Sigmoid colon (tissue), 7 donors: ENCODE results near the gene CCDC8. TPM values are rescaled to one million over a fixed set of nuclear protein-coding genes. Genes with fewer than 3 reads are reported as not detected.

Experiments
- DNase-seq: peaks from one replicate; pipeline ENCODE4 v3.0.0-alpha.2; 2019
- H3K27ac ChIP-seq, 4 donors: fragments of 200-600 bp; sonication (generic); one replicate each; pipeline ENCODE4 v1.5.1; 2016 to 2019; ENCODE audit warnings: mild to moderate bottlenecking in 1 of 4
- H3K27me3 ChIP-seq, 3 donors: fragments of 200-600 bp; sonication (generic); one replicate each; pipeline ENCODE4 v1.5.1; 2019; ENCODE audit warnings: mild to moderate bottlenecking in 1 of 3
- H3K36me3 ChIP-seq, 4 donors: fragments of 200-600 bp; sonication (generic); one replicate each; pipeline ENCODE4 v1.5.1; 2016 to 2019
- H3K4me1 ChIP-seq, 4 donors: fragments of 200-600 bp; sonication (generic); one replicate each; pipeline ENCODE4 v1.5.1; 2017 to 2019
- H3K4me3 ChIP-seq, 4 donors: fragments of 200-600 bp; sonication (generic); one replicate each; pipeline ENCODE4 v1.5.1; 2017 to 2019; ENCODE audit warnings: mild to moderate bottlenecking in 2 of 4, moderate library complexity in 1 of 4
- H3K9me3 ChIP-seq, 4 donors: fragments of 200-600 bp in 3 of 4; sonication (generic) in 3 of 4; one replicate each; pipeline versions ENCODE4 v1.5.1 to v1.6.1; 2013 to 2019
- EP300 ChIP-seq, 4 donors: sonication (generic); formaldehyde crosslinking; IDR thresholded peaks; one replicate each; pipeline ENCODE4 v1.6.1; 2017; ENCODE audit warnings: antibody characterized with exemption in 4 of 4
- POLR2A ChIP-seq, 2 donors: fragments of 450-650 bp; IDR thresholded peaks; one replicate each; pipeline ENCODE4 v1.6.1; 2016; ENCODE audit warnings: antibody characterized with exemption in 2 of 2, mild to moderate bottlenecking in 2 of 2, moderate library complexity in 2 of 2
- POLR2AphosphoS5 ChIP-seq, 4 donors: sonication (generic); formaldehyde crosslinking; IDR thresholded peaks; one replicate each; pipeline ENCODE4 v1.6.1; 2017; ENCODE audit warnings: antibody characterized with exemption in 4 of 4
- WGBS, 2 donors: extraction: QIAGEN DNeasy Blood & Tissue Kit; methylation state at CpG; one replicate each; pipeline ENCODE4 v1.1.7; 2013; 5-methylcytosine and 5-hydroxymethylcytosine counted together
- intact Hi-C: fragments of 100-400 bp; cut with DNase I; formaldehyde crosslinking; loops from one replicate; pipeline ENCODE4 v1.15.1; 2023
- polyA plus RNA-seq, 3 donors: library from polyadenylated mRNA; stranded (reverse); fragments of 200-250 nt; gene quantifications; one replicate each; pipeline ENCODE4 v1.2.3, GENCODE V29; 2013
- total RNA-seq, 4 donors: library from RNA; depleted of rRNA; stranded (reverse); fragments of >200 nt; gene quantifications; one replicate each; pipeline ENCODE4 v1.1.0, GENCODE V29; 2016
- TF ChIP-seq, protein P1 (sequence below), 4 experiments: fragments of 450-650 bp in 3 of 4; fragments of 200-600 bp in 1 of 4; IDR thresholded peaks; one replicate each; pipeline ENCODE4 v1.5.1; 2016 to 2019; ENCODE audit warnings: antibody characterized with exemption in 4 of 4, mild to moderate bottlenecking in 3 of 4, moderate library complexity in 2 of 4
- donor health status: healthy with polysubstance abuse.
- donor health status: Bipolar disorder and iron deficiency.
- donor health status: healthy.

The CCDC8 gene
- total and polyA plus RNA-seq, 7 donors: 0.69 to 6.1 (median 3.5) TPM

DNA sequence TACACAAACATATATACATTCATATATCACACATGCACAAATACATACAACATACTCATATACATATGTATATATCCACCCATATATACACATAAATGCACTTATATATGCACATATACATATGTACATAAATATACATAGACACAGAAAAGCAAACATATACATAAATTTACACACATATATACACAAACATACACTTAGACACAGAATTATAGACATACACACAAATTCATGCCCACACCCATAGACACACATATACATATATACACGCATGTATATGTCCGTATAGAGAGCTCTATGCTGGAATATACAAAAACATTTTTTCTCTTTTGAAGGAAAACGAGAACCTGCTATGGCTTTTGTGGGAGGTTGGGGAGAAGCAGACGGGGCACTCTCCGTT is 37.4 kb upstream of the CCDC8 start:
- Histone ChIP-seq H3K36me3 (no peaks in the 10 kb centered on the region), H3K4me3 (no peak overlapping the region), H3K4me1 (no peaks in the 10 kb centered on the region)

DNA sequence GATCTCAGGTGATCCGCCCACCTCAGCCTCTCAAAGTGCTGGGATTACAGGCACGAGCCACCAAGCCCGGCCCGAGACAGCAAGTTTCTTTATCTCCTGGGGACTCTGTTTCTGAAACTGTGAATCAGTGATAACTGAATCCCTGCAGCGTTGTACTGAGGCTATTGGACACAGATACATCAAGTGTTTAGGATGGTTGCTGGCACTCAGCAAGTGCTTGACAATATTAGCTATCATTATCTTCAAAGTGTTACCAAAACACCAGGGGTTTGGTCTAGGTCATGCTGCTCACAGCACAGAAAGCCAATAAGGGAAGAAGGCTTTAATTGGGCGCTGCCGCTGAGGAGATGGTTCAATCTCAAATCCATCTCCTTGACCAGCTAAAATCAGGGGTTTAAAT is 35.9 kb upstream of the CCDC8 start:
- no peak overlapping the region for H3K4me3 ChIP-seq
- no peaks in the 10 kb centered on the region for H3K36me3 ChIP-seq
- no peaks in the 10 kb centered on the region for H3K9me3 ChIP-seq
- TF ChIP-seq POLR2A (IDR thresholded peaks at IDR 0.05) (no peak), EP300 (IDR thresholded peaks at IDR 0.05) (no peak)
- 62 to 67% methylated on average over 7 of the region's 7 CpGs for WGBS, 2 donors
- no peaks in the 10 kb centered on the region for H3K27me3 ChIP-seq
- H3K27ac ChIP-seq: no peak overlapping the region
- H3K4me1 ChIP-seq: no peaks in the 10 kb centered on the region
- DNase-seq: no peak
- intact Hi-C loops: no loop called here

More for the DNA sequence above, 37.4 kb upstream of the CCDC8 start:
- WGBS, 2 donors: 84 to 86% methylated on average over 5 of the region's 5 CpGs
- intact Hi-C loops: no loop called here
- no peak overlapping the region for H3K27ac ChIP-seq
- no peaks in the 10 kb centered on the region for H3K9me3 ChIP-seq
- no peak for DNase-seq
- H3K27me3 ChIP-seq: no peaks in the 10 kb centered on the region
- TF ChIP-seq EP300 (IDR thresholded peaks at IDR 0.05) (no peak), POLR2A (IDR thresholded peaks at IDR 0.05) (no peak), POLR2AphosphoS5 (IDR thresholded peaks at IDR 0.05) (no peak)
- TF ChIP-seq, protein P1, sequence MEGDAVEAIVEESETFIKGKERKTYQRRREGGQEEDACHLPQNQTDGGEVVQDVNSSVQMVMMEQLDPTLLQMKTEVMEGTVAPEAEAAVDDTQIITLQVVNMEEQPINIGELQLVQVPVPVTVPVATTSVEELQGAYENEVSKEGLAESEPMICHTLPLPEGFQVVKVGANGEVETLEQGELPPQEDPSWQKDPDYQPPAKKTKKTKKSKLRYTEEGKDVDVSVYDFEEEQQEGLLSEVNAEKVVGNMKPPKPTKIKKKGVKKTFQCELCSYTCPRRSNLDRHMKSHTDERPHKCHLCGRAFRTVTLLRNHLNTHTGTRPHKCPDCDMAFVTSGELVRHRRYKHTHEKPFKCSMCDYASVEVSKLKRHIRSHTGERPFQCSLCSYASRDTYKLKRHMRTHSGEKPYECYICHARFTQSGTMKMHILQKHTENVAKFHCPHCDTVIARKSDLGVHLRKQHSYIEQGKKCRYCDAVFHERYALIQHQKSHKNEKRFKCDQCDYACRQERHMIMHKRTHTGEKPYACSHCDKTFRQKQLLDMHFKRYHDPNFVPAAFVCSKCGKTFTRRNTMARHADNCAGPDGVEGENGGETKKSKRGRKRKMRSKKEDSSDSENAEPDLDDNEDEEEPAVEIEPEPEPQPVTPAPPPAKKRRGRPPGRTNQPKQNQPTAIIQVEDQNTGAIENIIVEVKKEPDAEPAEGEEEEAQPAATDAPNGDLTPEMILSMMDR (IDR thresholded peaks at IDR 0.05): no peak

- Histone ChIP-seq H3K4me1 (no peaks in the 10 kb centered on the region), H3K36me3 (no peaks in the 10 kb centered on the region)
These were observed 35.2 kb upstream of the CCDC8 start for GRCh38 chr19:46448601-46449000.

DNA sequence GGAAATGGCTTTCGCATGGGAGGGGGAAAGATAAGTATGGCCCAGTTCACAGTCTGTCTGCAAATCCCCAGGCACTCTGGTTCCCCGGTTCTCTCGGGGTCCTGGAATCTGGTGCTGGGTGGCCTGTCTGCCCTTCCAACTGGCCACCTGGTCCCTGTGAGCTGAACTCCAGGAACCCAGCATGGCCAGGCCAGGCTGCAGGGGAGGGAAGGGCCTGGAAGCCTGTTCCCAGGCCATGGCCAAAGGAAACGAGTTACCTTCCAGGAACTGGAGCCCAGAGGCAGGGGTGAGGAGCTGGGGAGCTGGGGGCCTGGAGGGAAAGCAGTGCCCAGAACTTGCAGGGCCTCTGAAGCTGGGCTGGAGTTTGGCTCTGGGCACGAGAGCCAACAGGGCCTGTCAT is 34.5 kb upstream of the CCDC8 start:
- no peak for TF ChIP-seq POLR2AphosphoS5 (IDR thresholded peaks at IDR 0.05)
- DNase-seq: no peak
- H3K9me3 ChIP-seq: no peaks in the 10 kb centered on the region
- H3K4me1 ChIP-seq: peaks cover 0 to 7% (median 6%) of the 10 kb centered on the region in 4 donors
- no peaks in the 10 kb centered on the region for H3K36me3 ChIP-seq
- H3K4me3 ChIP-seq: no peak overlapping the region
- H3K27ac ChIP-seq: no peak overlapping the region
- intact Hi-C loops: no loop called here
- H3K27me3 ChIP-seq: no peaks in the 10 kb centered on the region
- 67 to 82% methylated on average over 5 of the region's 5 CpGs for WGBS, 2 donors

More at GRCh38 chr19:46448601-46449000, 35.2 kb upstream of the CCDC8 start:
- H3K27me3 ChIP-seq: no peaks in the 10 kb centered on the region
- intact Hi-C loops: no loop called here
- H3K4me3 ChIP-seq: no peak overlapping the region
- no peak overlapping the region for H3K27ac ChIP-seq
- no peaks in the 10 kb centered on the region for H3K9me3 ChIP-seq
- TF ChIP-seq, protein P1 (IDR thresholded peaks at IDR 0.05): no peak
- TF ChIP-seq POLR2AphosphoS5 (IDR thresholded peaks at IDR 0.05) (no peak), EP300 (IDR thresholded peaks at IDR 0.05) (no peak), POLR2A (IDR thresholded peaks at IDR 0.05) (no peak)
- no peak for DNase-seq
- 85 to 95% methylated on average over 10 of the region's 10 CpGs for WGBS, 2 donors

DNA sequence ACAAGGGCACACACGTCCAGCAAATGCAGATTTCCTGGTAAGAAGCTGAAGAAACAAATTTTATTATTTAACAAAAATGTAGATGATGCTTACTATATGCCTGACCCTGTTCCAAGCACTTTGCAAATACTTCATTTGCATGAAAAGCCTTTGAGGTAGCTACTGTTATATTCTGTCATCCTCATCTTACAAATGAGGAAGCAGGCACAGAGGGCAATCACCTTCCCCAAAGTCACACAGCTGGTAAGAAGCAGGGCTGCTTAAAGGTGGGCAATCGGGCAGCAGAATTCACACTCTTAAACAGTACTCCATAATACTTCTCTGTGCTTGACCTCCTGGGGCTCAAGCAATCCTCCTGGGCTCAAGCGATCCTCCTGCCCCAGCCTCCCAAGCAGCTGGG is 33.6 kb upstream of the CCDC8 start:
- H3K4me3 ChIP-seq: no peak overlapping the region
- intact Hi-C loops: no loop called here
- TF ChIP-seq POLR2A (IDR thresholded peaks at IDR 0.05) (no peak), POLR2AphosphoS5 (IDR thresholded peaks at IDR 0.05) (no peak), EP300 (IDR thresholded peaks at IDR 0.05) (no peak)
- TF ChIP-seq, protein P1 (IDR thresholded peaks at IDR 0.05): no peak
- H3K27ac ChIP-seq: no peak overlapping the region
- 42% methylated on average over 3 of the region's 3 CpGs for WGBS, 2 donors
- H3K27me3 ChIP-seq: no peaks in the 10 kb centered on the region
- no peak for DNase-seq
- H3K9me3 ChIP-seq: no peaks in the 10 kb centered on the region
- peaks cover 0 to 14% (median 11%) of the 10 kb centered on the region in 4 donors for H3K4me1 ChIP-seq
- H3K36me3 ChIP-seq: no peaks in the 10 kb centered on the region

- 87 to 90% methylated on average over 15 of the region's 15 CpGs for WGBS, 2 donors
- Histone ChIP-seq H3K27ac (no peak overlapping the region), H3K27me3 (no peaks in the 10 kb centered on the region), H3K4me1 (peaks cover 0 to 15% (median 11%) of the 10 kb centered on the region in 4 donors), H3K9me3 (no peaks in the 10 kb centered on the region), H3K36me3 (no peaks in the 10 kb centered on the region), H3K4me3 (no peak overlapping the region)
- intact Hi-C loops: no loop called here
- TF ChIP-seq, protein P1 (IDR thresholded peaks at IDR 0.05): no peak
- no peak for TF ChIP-seq POLR2A (IDR thresholded peaks at IDR 0.05)
- TF ChIP-seq EP300 (IDR thresholded peaks at IDR 0.05): no peak
- TF ChIP-seq POLR2AphosphoS5 (IDR thresholded peaks at IDR 0.05): no peak
- no peak for DNase-seq
These were observed 32.7 kb upstream of the CCDC8 start for GRCh38 chr19:46446021-46446420.
